ENCODE data around the gene RPL27A.

Gene RPL27A

DNA sequence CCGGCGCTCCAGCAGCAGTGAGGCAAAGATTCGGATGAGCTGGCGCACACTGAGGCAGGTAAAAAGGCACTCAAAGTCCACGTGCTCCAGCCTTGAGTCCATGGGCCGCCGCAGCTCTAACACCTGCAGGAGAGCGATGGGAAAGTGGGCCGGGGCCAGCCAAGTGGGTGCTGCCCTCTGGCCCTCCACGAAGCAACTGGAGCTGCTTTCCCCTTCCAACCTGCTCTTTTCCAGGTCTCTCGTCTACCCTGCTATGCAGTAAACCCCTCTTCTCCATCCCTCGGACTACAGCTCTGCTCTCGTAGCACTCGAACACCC, 20.0 kb downstream of the RPL27A start:
- DNase-seq = no peak

DNA sequence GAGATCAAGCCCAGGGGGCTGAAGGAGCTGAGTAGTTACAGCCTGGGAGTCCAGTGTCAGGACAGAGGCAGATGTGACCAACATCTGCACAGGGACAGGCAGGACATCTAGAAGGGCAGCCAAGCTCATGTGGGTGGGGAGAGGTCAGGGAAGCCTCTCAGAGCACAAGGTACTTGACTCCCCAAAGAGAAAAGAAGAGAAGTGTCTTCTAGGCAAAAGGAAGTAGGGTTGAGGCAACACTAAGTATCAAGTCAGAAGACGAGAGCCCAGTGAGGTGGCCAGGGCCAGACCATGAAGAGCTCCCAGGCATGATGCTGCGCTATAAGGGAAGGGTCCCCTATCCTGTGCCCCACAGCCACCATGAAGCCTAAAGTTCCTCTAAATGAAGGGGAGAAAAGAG, 21.5 kb downstream of the RPL27A start:
- no peak for DNase-seq

DNA sequence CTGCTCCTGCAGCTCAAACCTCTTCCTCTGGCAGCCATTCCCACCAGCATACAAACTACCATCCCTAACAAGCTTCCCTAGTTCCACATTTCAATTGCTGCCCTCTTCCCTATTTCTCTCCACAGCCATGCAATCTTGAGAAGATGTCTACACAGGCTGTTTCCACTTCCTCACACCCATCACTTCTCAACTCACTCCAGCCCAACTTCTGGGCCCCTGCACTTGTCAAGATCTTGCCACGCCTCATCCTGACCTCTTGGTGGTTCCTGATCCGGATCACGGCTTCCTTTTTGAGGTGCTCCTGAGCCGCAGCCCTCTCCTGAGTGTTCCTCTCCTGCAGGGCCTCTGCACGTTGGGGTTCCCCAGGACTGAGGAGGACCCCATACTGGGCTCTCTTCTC, 22.6 kb downstream of the RPL27A start:
- no peak for DNase-seq

DNA sequence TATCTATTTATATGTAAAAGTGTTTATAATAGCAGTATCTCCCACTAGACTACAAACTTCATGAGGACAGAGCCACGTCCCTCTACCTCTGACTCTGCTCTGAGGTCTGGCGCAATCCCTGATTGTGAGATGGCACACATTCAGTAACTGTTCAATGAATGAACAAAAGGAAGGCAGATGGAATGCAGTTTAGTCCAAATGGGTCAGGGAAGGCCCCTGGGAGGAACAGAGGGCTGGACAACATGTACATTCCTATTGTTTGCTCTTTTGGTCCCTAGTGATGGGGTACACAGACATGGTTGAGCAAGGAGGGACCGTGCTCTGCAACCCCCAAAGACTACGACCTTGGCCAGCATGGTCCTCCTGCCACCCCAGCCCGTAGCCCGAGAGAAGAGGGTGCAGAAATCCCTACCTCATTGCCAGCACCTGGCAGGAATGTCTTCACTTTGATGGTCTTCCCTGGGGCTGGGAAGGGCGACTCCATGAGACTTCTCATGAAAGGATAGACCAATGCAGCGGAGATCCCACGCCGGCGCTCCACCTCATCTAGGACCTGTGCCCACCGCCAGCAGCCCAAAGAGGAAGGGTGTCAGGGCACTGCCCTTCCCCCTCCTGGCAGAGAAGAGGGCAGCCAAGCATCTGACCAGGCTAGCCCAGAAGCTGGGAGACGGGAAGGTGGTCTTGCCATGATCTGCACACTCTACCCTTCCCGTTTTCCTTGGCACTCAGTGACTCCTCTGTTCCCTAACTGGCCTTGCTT, 24.3 kb downstream of the RPL27A start:
- DNase-seq = no peak

DNA sequence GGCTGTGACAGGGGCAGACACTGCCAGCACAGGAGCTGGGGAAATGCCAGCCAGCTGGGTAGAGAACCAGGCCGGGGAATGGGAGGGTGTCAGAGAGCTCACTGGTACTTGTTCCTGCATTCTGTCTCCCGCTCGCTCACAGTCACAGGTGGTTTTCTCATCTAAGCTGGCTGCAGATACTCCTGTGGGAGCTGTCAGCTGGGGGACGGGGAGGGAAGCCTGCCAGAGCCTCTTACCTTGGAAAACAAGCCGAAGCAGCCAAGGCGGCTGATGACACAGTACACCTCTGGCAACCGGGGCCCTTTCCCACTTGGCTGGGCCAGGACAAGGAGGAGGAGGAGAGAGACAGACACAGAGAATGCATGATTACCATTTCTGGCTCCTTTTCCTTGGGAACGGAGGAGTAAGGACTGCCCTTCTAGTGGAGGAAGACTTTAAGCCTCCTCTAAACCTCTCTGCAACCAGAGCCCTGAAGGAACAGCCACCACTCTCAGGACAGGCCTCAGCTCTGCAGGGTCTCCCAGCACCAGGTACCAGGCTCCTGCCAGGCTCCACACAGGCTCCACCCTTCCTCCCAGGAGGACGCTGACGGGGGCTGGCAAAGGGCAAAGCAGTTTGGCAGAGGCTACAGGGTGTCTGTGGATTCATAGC, 25.1 kb downstream of the RPL27A start:
- no peak for DNase-seq

DNA sequence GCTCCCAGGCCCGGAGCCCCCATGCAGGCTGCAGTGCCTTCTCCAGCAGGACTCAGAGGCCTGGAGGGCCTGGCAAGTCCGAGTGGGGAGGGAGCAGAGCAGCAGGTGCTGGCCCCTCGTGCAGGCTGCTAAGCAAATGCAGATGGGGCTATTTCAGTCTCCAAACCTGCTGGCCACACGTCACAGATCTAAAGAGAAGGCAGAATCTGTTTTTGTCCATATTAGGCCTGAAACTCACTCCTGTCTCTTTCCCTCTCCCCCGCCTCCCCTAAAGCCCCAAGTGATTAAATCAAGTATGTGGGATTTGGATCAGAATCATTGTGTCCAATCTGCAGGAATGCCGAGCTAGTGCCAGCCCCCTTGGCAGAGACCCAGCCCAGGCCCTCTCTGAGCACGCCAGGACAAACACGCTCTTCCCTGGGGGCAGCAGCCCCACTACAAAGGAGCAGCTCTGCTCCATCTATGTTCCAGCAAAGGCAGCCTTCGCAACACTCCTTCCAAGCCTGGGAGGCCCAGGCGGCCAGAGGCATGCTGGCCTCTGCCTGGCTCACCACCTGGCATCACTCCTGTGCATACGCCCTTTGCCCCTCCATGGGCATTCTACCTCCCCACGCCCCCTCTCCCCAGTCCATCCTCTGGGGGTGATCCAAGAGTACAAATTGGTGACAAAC, 26.5 kb downstream of the RPL27A start:
- no peak for DNase-seq

DNA sequence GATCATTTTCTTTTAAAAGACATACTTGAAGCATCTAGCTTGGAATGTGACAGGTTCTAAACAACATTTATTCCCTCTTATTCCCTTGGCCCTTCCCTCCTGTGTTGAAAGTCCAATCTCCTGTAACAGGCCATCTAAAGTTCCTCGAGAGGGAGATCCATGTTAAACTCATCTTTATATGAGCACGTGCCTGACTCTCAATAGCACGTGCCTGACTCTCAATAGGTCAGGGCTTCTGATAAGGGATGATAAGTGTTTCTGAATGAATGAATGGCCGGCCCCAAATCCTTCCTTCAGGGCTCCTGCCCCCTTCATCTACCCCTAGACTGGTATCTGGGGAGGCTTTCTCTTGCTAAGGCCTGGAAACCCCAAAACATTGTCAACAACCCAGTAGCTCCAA, 27.2 kb downstream of the RPL27A start:
- no peak for DNase-seq

DNA sequence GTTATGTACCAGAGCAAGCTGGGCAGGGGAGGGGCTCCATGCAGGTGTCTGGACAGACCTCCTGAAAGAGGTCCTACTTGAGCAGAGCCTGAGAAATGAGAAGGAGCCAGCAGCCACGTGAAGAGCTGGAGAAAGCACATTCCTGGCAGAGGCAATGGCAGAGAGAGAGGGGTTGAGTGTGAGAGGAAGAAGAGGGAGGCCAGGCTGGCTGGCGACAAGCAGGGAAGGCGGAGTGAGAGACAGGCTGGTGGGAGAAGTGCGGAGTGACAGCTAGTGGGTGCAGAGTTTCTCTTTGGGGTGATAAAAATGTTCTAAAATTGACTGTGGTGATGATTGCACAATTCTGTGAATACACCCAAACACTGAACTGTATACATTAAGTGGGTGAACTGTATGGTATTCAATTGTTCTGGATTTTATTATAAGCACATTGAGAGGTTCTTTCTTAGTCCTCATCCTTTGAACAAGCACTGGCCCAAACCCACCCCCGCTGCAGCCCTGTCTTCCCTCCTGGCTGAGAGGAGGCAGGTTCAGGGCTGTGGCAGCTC, 29.4 kb downstream of the RPL27A start:
- no peak for DNase-seq

DNA sequence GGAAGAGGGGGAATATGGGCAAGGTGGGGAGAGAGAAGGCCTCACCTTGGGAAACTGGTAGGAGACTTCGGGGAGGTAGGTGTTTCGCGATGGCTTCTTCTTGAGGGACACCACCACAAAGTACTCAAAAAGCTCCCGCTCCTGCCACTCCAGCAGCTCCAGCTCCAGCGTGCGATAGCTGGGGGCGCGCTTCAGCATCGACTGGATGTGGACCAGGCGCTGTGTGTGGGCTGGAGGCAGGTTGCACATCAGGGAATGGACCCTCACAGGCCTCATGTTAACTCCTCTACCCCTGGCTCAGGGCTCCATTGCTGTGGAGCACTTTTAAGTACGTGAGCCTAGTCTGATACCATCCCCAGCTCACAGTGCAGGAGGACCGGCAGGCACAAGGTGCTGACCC, 29.9 kb downstream of the RPL27A start:
- no peak for DNase-seq

DNA sequence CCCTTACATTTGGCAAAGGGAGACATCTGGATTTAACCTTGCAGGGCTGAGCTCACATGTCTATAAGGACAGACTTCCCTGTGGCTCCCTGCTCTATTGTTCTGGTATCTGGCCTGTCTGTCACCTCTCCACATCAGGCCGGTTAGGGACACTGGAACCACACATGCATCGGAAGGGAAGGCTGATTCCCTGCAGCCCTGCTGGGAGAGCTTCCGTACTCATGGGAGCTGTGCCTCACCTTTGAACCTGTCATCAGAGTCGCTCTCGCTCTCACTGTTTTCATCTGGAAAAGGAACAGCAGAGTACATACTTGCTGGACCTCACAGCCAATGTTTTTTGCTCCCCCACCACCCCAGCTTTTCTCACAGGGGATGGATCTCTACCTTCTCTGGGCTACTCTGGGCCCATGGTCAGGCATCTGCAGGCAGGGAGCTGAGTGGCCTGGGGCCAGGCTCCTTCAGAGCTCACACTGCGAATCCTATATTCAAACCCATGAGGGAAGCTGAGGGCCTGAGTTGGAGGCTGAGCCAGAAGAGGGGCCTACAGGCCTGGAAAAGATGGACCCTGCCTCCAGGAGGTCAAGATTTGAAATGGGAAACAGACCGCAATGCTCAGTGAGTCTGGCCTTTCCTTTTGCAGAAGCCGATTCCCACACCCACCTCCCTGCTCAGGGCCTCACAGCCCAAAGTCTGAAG, 31.3 kb downstream of the RPL27A start:
- no peak for DNase-seq

DNA sequence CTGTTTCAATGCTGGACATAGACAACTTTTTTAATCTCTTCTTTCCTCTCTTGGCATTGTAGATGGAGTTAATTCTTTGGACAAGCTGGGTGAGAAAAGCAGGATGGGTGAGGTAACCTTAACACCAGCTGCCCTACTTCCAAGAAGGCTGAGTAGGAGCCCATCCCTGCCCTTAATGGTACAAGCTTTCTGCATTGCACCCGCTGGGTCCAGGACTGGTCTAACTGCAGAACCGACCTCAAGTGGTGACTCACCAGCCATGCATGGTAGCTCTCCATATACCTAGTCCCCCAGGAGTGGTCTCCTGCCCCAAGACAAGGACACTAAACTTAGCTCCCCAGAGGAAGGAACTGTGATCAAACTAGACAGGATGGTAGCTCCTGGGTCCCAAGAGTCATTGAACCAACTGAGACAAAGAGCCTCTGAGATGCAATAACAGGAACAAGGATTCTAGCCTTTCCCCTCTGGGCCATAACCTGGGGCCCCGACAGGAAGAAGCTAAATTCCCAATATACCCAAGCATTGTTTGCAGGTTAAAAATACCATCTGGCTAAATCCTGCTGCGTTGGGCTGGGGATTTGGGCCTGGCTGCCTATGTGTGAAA, 32.1 kb downstream of the RPL27A start:
- DNase-seq = no peak

DNA sequence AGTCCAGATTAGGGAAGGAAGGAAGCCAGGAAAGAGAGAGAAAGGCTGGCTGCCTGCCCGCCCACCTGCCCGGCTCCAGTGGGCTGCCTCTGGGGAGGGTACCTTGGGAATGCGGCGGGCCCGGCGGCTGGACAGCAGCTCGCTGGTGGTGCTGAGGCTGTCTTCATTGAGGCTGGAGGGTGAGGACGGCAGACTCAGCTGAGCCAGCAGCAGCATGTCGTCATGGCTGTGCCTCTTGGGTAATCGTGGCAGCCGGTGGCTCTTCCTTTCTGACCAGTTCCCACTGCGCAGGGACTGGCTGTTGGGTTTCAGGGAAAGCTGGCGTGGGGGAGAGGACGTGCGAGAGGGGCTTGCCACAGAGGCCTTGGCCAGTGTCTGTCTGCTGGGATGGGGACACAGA, 32.9 kb downstream of the RPL27A start:
- no peak for DNase-seq

DNA sequence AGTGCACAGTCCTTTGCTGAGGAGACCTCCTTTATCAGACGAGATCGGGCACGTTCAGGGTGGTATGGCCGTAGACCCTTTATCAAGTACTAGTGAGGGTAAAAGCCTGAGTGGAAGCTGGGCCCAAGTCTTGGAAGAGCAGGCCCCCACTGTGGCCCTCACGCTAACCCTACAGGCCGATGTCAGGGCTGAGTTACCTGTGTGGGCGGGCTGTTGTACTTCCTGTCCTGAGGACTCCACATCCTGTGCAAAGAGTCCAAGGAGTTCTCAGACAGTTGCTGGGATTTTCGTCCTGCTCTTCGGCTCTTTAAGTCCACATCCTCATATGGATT, 34.9 kb downstream of the RPL27A start:
- DNase-seq = no peak

DNA sequence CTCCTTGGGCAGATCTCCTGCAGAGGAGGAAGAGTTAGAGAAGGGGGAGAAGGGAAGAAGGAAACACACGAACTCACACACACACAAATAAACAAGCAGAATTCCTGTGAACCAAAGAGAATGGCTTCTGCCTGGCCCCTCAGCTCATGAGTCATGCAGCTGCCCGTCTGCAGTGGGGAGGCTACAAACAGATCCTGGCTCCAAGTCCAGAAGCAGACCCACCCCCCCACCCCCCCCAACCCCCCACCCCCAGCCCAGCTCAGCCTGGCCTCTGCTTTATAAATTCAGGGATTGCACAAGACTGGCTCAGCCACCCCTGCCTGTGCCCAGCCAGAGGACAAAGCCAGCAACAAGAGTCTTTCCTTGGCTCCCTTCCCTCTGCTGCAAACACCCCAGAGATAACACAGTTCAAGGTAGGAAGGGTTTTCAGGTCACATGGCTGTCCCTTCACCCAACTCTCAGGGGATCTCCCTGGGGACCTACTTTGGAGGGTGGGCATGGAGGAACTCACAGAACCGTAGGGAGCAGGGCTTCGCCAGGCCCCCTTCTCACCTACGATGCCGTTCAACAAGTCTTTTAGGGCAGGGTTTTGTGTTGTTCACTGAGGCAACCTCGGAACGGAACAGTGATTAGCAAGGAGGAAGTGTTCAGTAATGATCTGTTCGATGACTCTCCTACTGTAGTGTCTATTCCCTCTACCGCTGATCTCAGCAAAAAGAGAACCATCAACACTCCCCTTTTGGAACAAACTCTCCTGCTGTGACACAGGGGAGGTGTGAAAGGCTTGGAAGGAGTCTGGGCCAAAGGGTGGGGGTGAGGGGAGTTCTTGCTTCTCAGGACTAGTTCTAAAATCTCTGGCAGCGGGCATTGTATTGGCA, 35.5 kb downstream of the RPL27A start:
- no peak for DNase-seq

DNA sequence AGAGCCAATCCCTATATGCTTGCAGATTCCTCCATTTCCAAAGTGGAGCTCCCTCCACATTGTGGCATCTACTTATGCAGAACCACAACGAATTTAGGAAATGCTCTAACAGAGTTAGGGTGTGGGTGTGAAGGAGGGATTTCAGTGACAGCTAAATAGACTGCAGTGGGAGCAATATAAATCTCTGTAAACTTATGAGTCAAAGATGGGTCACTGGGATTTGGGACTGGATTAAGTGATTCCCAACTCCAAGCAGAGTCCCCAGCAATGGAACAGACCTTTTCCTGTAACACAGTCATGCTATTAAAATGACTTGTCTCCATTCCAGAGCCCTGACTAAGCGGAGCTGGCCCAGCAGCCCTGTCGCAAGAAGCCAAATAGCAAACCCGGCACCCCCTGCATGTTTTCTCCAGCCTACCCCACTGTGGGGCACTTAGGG, 36.6 kb downstream of the RPL27A start:
- DNase-seq = no peak

DNA sequence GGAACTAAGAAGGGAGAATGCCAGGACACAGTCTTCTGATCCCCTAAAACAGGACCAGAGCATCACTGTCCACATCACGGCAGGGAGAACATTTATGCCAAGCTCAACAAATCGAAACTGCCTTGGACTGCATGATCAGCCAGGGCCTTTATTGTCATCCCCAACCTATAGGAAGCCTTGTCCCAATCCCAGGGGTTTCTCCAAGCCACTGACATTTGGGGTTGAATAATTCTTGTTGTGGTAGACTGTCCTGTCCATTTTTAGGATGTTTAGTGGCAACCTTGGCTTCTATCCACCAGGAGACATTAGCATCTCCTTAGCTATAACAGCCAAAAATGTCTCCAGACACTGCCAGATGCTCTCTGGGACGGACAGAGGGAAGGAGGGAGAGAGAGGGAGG, 37.1 kb downstream of the RPL27A start:
- DNase-seq = no peak

DNA sequence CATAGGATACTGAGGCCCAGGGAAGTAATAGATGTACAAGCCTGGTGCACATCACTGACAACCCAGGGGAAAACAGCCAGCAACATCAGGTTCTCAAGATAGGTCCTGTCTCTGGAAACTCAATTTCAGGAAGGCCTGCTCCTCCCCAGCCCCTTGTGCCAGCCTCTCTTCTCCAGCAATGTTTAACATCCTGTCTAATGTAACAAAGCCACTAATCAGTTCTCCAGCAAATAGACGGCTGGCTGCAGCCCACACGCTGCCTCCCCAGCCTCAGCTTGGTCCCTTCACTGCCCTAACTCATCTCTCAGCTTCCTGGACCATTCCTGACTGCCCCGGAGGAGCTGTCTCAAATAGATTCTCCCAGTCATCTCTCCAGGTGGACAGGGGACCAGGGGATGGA, 37.8 kb downstream of the RPL27A start:
- DNase-seq = no peak

DNA sequence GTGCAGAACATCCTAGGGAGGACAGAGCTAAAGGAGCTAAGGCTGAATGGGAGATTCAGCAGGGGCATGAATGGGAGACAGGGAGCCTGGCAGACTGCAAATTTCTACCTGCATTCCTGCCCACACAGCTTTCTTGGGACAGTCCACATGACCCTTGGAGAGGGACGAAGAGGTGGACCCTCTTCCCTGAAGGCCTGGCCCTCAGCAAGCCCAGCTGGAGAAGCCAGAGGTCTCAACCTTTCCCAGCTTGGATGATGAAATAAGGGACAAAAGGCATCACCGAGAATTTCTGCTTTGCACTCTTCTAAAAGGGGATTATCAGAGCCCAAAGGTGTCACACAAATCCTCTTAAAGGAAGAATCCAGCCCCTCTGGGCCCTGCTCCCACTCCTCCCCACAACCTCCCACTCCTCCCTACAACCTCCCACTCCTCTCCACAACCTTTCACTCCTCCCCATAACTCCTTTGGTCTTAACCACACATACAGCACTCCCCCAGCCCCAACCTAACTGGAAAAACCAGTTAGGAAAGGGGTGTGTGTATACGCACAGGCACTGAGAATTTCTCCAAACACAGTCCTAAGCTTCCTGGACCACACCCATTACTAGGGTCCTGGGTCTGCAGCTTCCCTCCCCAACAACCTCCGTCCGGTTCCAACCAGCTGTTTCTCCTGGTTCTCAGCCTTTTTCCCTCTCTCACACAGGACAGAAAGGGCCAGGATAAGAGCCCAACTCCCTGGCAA, 38.4 kb downstream of the RPL27A start:
- no peak for DNase-seq

DNA sequence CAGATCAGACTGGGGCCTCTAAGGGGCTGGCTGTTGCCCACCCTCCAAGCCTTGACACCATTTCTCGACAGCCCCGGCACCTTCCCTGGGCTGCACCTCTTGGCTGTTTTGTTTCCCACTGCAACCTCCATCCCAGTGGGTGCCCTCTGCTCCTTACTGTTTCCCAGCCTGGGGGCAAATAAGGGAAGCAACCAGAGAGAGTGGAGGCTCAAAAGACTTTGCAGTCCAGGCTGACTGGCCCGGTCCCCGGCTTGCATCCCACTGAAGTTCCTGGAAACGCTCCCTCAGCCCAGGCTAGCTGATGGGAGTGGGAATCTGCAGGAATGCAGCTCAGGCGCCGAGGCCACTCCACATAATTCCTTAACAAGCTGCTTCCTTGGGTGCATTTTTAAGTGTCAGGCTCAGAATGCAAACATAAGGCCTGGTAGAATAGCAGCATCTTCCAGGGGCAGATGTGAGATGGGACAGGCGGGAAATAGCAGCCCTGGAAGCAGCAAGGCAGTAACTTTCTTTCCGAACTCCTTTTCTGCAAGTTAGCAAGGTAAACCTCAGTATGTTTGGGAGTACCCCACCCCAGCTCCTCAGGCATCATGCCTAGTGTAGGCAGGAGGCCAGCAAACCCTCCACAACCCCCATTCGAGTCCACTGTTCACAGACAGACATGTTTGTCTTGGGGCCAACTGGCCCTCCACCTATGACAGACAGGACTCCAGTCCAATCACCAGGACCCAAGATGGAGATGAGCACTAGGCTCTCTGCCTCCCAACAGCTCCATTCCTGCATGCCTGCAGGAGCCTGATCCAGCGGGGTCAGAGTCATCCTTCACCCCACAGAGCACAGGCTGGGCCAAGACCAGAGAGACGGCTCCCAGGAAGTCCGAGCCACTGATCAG, 39.3 kb downstream of the RPL27A start:
- no peak for DNase-seq

DNA sequence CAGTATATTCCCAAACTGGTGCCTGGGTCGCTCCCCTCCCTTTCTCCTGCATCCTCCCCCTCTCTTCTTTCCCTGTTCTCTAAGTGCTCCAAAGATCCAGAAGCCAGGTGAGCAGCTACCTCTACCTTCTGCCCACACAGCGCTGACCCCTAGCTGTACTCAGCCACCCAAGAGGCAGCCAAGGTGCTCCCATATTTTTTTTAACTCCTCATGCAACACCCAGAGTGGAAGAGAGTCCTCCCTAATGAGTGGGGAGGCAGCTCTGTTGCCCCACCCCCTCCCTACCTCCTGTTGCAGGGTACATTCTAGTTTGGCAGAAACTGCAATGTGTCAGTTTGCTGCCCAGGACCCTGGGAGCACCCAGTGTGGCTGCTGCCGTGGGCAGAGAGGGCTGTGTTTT, 40.2 kb downstream of the RPL27A start:
- DNase-seq = no peak
